Ishikawa (cell line): ENCODE measurements around the gene LINGO1.

Experiments
- CEBPB ChIP-seq: IDR thresholded peaks from 2 replicates; pipeline ENCODE4 v1.6.1; 2012
- CREB1 ChIP-seq: IDR thresholded peaks from 2 replicates; pipeline ENCODE4 v1.6.1; 2012; ENCODE audit warnings: low read depth
- EGR1 ChIP-seq: IDR thresholded peaks from 2 replicates; pipeline ENCODE4 v1.6.1; 2012
- EP300 ChIP-seq: IDR thresholded peaks from 2 replicates; pipeline ENCODE4 v1.6.1; 2012; ENCODE audit warnings: borderline replicate concordance
- FOXM1 ChIP-seq: IDR thresholded peaks from 2 replicates; pipeline ENCODE4 v1.6.1; 2012; ENCODE audit warnings: low read depth, borderline replicate concordance
- MAX ChIP-seq: IDR thresholded peaks from 2 replicates; pipeline ENCODE4 v1.6.1; 2012
- NFIC ChIP-seq: IDR thresholded peaks from 2 replicates; pipeline ENCODE4 v1.6.1; 2012
- RAD21 ChIP-seq: IDR thresholded peaks from 2 replicates; pipeline ENCODE4 v1.6.1; 2012; ENCODE audit warnings: low read depth
- REST ChIP-seq: IDR thresholded peaks from 2 replicates; pipeline ENCODE4 v1.6.1; 2012; ENCODE audit warnings: low read depth, mild to moderate bottlenecking
- TAF1 ChIP-seq: IDR thresholded peaks from 2 replicates; pipeline ENCODE4 v1.6.1; 2012; ENCODE audit warnings: low read depth, mild to moderate bottlenecking
- TCF12 ChIP-seq: IDR thresholded peaks from 2 replicates; pipeline ENCODE4 v1.6.1; 2012; ENCODE audit warnings: low read depth
- TEAD4 ChIP-seq: IDR thresholded peaks from 2 replicates; pipeline ENCODE4 v1.6.1; 2012
- USF1 ChIP-seq: IDR thresholded peaks from 2 replicates; pipeline ENCODE4 v1.6.1; 2012
- YY1 ChIP-seq: IDR thresholded peaks from 2 replicates; pipeline ENCODE4 v1.6.1; 2012; ENCODE audit warnings: low read depth
- ZBTB7A ChIP-seq: IDR thresholded peaks from 2 replicates; pipeline ENCODE4 v1.6.1; 2012; ENCODE audit warnings: low read depth

The LINGO1 gene

GRCh38 chr15:77674327-77674726 is 41.6 kb upstream of the LINGO1 start:
- no peak for TF ChIP-seq ZBTB7A
- no peak for TF ChIP-seq CEBPB
- no peak for TF ChIP-seq REST
- TF ChIP-seq CREB1: no peak
- TF ChIP-seq FOXM1: no peak
- no peak for TF ChIP-seq EP300
- TF ChIP-seq YY1: no peak
- TF ChIP-seq RAD21: no peak
- no peak for TF ChIP-seq NFIC
- TF ChIP-seq TEAD4: no peak
- TF ChIP-seq TAF1: no peak
- TF ChIP-seq MAX: no peak
- TF ChIP-seq TCF12: no peak
- no peak for TF ChIP-seq USF1
- TF ChIP-seq EGR1: no peak

GRCh38 chr15:77673866-77674265 is 41.2 kb upstream of the LINGO1 start:
- no peak for TF ChIP-seq USF1
- no peak for TF ChIP-seq TEAD4
- TF ChIP-seq MAX: no peak
- TF ChIP-seq TCF12: no peak
- TF ChIP-seq REST: no peak
- TF ChIP-seq CEBPB: no peak
- no peak for TF ChIP-seq RAD21
- no peak for TF ChIP-seq TAF1
- no peak for TF ChIP-seq EP300
- TF ChIP-seq EGR1: no peak
- TF ChIP-seq ZBTB7A: no peak
- no peak for TF ChIP-seq YY1
- TF ChIP-seq FOXM1: no peak

- TF ChIP-seq CREB1: no peak
- no peak for TF ChIP-seq TEAD4
- TF ChIP-seq TAF1: no peak
- no peak for TF ChIP-seq USF1
- no peak for TF ChIP-seq REST
- no peak for TF ChIP-seq NFIC
- no peak for TF ChIP-seq TCF12
- no peak for TF ChIP-seq YY1
- no peak for TF ChIP-seq EGR1
- no peak for TF ChIP-seq RAD21
Observed at GRCh38 chr15:77672135-77672534, 39.4 kb upstream of the LINGO1 start.

GRCh38 chr15:77671362-77672056 is 38.8 kb upstream of the LINGO1 start:
- TF ChIP-seq TAF1 (no peak), NFIC (no peak), YY1 (no peak), TCF12 (no peak), EP300 (no peak), TEAD4 (no peak), FOXM1 (no peak), MAX (no peak), RAD21 (no peak), EGR1 (no peak), USF1 (no peak), ZBTB7A (no peak), CREB1 (no peak), REST (no peak), CEBPB (no peak)
